Mesenchymal stem cell (in vitro differentiated cells and primary cell): ENCODE data around the gene EML2.

Source experiments
- DNase-seq: peaks from one replicate; pipeline ENCODE4 v3.0.0-alpha.2; 2013
- H2AFZ ChIP-seq: one replicate; pipeline ENCODE4 v1.6.1; 2013; ENCODE audit warnings: low read depth, mild to moderate bottlenecking, control low read depth, inconsistent platforms, low read length, moderate library complexity
- H2AK5ac ChIP-seq: 2 replicates; pipeline ENCODE4 v1.6.1; 2013; ENCODE audit warnings: low read length, moderate library complexity, mild to moderate bottlenecking, inconsistent platforms; ENCODE audit not compliant: severe bottlenecking
- H2BK120ac ChIP-seq: one replicate; pipeline ENCODE4 v1.6.1; 2013; ENCODE audit warnings: low read depth, mild to moderate bottlenecking, inconsistent platforms, low read length, moderate library complexity
- H2BK12ac ChIP-seq, 2 experiments: one replicate each; pipeline ENCODE4 v1.6.1; 2013; ENCODE audit warnings: inconsistent platforms in 2 of 2, low read length in 2 of 2, mild to moderate bottlenecking in 2 of 2, moderate library complexity in 2 of 2, control low read depth in 1 of 2
- H2BK15ac ChIP-seq: one replicate; pipeline ENCODE4 v1.6.1; 2013; ENCODE audit warnings: mild to moderate bottlenecking, low read depth, inconsistent platforms; ENCODE audit not compliant: poor library complexity, severe bottlenecking
- H2BK5ac ChIP-seq: 2 replicates; pipeline ENCODE4 v1.6.1; 2013; ENCODE audit warnings: low read depth, mild to moderate bottlenecking, low read length, control low read depth, inconsistent platforms; ENCODE audit not compliant: poor library complexity, severe bottlenecking
- H3K14ac ChIP-seq, 2 experiments: one replicate each; pipeline ENCODE4 v1.6.1; 2013; ENCODE audit warnings: inconsistent platforms in 2 of 2, low read length in 2 of 2, control low read depth in 1 of 2, mild to moderate bottlenecking in 1 of 2, moderate library complexity in 1 of 2
- H3K18ac ChIP-seq, 2 experiments: one replicate each; pipeline ENCODE4 v1.6.1; 2013; ENCODE audit warnings: inconsistent platforms in 2 of 2, low read length in 2 of 2, control low read depth in 1 of 2, low read depth in 1 of 2, mild to moderate bottlenecking in 1 of 2
- H3K23ac ChIP-seq, 2 experiments: one replicate each; pipeline ENCODE4 v1.6.1; 2013; ENCODE audit warnings: inconsistent platforms in 2 of 2, low read length in 2 of 2, mild to moderate bottlenecking in 2 of 2, moderate library complexity in 2 of 2, control low read depth in 1 of 2
- H3K27ac ChIP-seq: 2 replicates; pipeline ENCODE4 v1.5.1; 2013; ENCODE audit warnings: mild to moderate bottlenecking, moderate library complexity, low read length, control low read depth, inconsistent platforms; ENCODE audit not compliant: poor library complexity, severe bottlenecking
- H3K27me3 ChIP-seq, 2 experiments: 2 replicates each; pipeline versions ENCODE4 v1.6.1 to v1.7.0; 2013; ENCODE audit warnings: low read length in 2 of 2, mild to moderate bottlenecking in 2 of 2, moderate library complexity in 2 of 2, control low read depth in 1 of 2, inconsistent platforms in 1 of 2; ENCODE audit not compliant: control insufficient read depth in 1 of 2, insufficient read depth in 1 of 2
- H3K36me3 ChIP-seq, 2 experiments: 2 replicates each; pipeline versions ENCODE4 v1.6.1 to v1.7.0; 2013; ENCODE audit warnings: low read length in 2 of 2, control low read depth in 1 of 2, inconsistent platforms in 1 of 2, low read depth in 1 of 2, mild to moderate bottlenecking in 1 of 2; ENCODE audit not compliant: insufficient read depth in 2 of 2, control insufficient read depth in 1 of 2
- H3K4ac ChIP-seq, 2 experiments: one replicate each; pipeline ENCODE4 v1.6.1; 2013; ENCODE audit warnings: inconsistent platforms in 2 of 2, low read length in 2 of 2, mild to moderate bottlenecking in 2 of 2, moderate library complexity in 2 of 2, control low read depth in 1 of 2, low read depth in 1 of 2
- H3K4me1 ChIP-seq: 2 replicates; pipeline ENCODE4 v1.6.1; 2013; ENCODE audit warnings: low read depth, low read length, control low read depth; ENCODE audit not compliant: control insufficient read depth, insufficient read depth
- H3K4me2 ChIP-seq: 2 replicates; pipeline ENCODE4 v1.6.1; 2013; ENCODE audit warnings: low read length, mild to moderate bottlenecking, inconsistent platforms; ENCODE audit not compliant: poor library complexity, severe bottlenecking
- H3K4me3 ChIP-seq, 2 experiments: 2 replicates each; pipeline versions ENCODE4 v1.5.1 to v1.7.0; 2013; ENCODE audit warnings: low read length in 2 of 2, mild to moderate bottlenecking in 2 of 2, control low read depth in 1 of 2, low read depth in 1 of 2; ENCODE audit not compliant: insufficient read depth in 1 of 2
- H3K79me1 ChIP-seq: replicated peaks from 2 replicates; pipeline ENCODE4 v1.6.1; 2013; ENCODE audit warnings: mild to moderate bottlenecking, control low read depth, low read length, inconsistent platforms; ENCODE audit not compliant: poor library complexity, severe bottlenecking
- H3K9ac ChIP-seq: 2 replicates; pipeline ENCODE4 v1.7.0; 2013; ENCODE audit warnings: mild to moderate bottlenecking, low read length, moderate library complexity
- H3K9me3 ChIP-seq: 2 replicates; pipeline ENCODE4 v1.7.0; 2013; ENCODE audit warnings: mild to moderate bottlenecking, low read length; ENCODE audit not compliant: control insufficient read depth
- H4K8ac ChIP-seq: one replicate; pipeline ENCODE4 v1.6.1; 2013; ENCODE audit warnings: inconsistent platforms, mild to moderate bottlenecking, low read length, moderate library complexity
- H4K91ac ChIP-seq: one replicate; pipeline ENCODE4 v1.6.1; 2013; ENCODE audit warnings: mild to moderate bottlenecking, low read length, inconsistent platforms
- WGBS: methylation state at CpG from one replicate; pipeline ENCODE4 v1.1.7; 2013; ENCODE audit warnings: mixed read lengths; 5-methylcytosine and 5-hydroxymethylcytosine counted together

The EML2 gene

DNA sequence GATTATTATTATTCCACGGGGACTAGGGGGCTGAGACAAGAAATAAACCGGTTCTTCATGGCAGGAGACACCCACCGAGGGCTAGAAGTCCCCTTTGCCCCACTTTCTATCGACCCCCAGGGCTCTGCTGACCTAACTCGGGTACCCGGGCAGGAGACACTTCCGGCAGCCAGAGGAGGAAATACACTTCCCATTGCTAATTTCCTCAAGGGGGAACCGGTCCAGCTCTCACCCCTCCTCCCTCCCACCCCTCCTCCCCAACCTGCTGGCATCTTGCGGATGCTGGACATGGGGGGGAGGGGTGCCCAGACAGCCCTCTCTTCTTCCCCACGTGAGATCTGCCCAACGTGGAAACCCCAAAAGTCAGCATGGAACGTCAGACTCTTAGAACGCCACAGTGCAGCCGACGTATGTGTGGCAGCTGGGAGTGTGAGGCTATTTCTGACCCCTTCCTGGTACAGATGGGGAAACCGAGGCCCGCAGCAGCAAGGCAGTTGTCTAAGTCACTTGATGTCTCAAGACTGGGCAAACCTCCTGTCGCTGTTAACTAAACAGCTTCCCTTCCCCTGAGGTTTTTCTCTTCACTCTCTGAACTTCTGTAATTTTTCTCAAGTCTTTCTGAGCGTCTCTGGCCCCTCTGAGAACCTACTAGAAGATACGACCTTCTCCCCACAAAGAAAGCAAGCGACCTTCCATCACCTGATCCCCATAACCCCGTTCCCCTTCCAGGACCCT lies 40.8 kb downstream of the EML2 start:
- peak overlapping the region; percentile 28 to 55 for H3K18ac ChIP-seq

DNA sequence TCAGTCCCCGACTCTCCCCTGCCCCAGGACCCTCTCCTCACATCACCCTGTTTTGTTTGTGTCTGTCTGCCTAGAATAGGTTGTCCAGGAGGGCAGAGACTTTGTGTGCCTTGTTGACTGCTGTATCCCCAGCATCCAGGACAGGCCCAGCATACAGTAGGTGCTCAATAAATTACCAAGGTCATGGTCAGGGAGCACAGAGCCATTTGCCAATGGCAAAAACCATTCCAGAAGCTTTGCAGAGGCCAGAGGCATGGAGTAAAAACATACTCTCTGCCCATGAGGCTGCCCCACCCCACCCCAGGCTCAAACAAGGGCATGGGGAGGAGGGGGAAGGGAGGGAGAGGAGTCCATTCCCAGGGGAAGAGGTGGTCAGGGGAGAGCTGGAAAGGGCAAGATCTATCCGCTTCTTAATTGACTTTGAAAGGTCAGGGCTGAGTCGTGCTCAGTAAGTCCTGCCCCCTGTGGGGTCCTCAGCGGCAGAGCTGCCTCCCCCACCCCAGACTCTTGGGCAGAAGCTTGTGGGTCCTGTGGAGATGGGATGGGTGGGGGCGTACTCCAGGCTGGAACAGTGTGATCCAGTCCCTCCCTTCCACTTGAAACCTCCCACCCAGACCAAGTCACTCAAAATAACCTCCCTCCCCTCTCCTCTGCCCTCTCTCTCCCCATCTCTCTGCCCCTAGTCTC lies 41.6 kb downstream of the EML2 start:
- no peak overlapping the region for H3K27ac ChIP-seq
- H2BK15ac ChIP-seq, result peak overlapping the region; percentile 23
- H3K9ac ChIP-seq, result peak overlapping the region; percentile 56
- peak overlapping the region; percentile 5 to 81 for H3K18ac ChIP-seq
- peak overlapping the region; percentile 30 for H2AFZ ChIP-seq
- no peak overlapping the region for H3K4me2 ChIP-seq
- peak overlapping the region in 1 of 2 experiments; percentile 80 for H3K4ac ChIP-seq
- H3K9me3 ChIP-seq, result no peaks in the 10 kb centered on the region
- no peaks in the 10 kb centered on the region for H3K79me1 ChIP-seq
- no peak for DNase-seq
- H3K4me3 ChIP-seq, result peak overlapping the region in 1 of 2 experiments; percentile 67
- 26% methylated on average over 3 of the region's 5 CpGs for WGBS
- no peak overlapping the region for H3K14ac ChIP-seq
- peaks cover 63 to 69% of the 10 kb centered on the region in 2 experiments for H3K27me3 ChIP-seq
- H4K8ac ChIP-seq, result peak overlapping the region; percentile 69
- H3K23ac ChIP-seq, result no peak overlapping the region
- H4K91ac ChIP-seq, result peak overlapping the region; percentile 22
- H2BK5ac ChIP-seq, result no peak overlapping the region
- peak overlapping the region; percentile 42 for H2BK120ac ChIP-seq
- H2BK12ac ChIP-seq, result peak overlapping the region in 1 of 2 experiments; percentile 50
- H3K36me3 ChIP-seq, result no peaks in the 10 kb centered on the region
- peaks cover 12% of the 10 kb centered on the region for H3K4me1 ChIP-seq
- no peak overlapping the region for H2AK5ac ChIP-seq

More for the DNA sequence above, 40.8 kb downstream of the EML2 start:
- H3K4me3 ChIP-seq, result peak overlapping the region in 1 of 2 experiments; percentile 67
- H3K36me3 ChIP-seq, result no peaks in the 10 kb centered on the region
- WGBS, result 17% methylated on average over 18 of the region's 22 CpGs
- peaks cover 71 to 78% of the 10 kb centered on the region in 2 experiments for H3K27me3 ChIP-seq
- H3K4me1 ChIP-seq, result peaks cover 12% of the 10 kb centered on the region
- H3K23ac ChIP-seq, result peak overlapping the region in 1 of 2 experiments; percentile 38
- H2BK15ac ChIP-seq, result no peak overlapping the region
- H3K79me1 ChIP-seq, result no peaks in the 10 kb centered on the region
- no peak overlapping the region for H3K14ac ChIP-seq
- no peak overlapping the region for H2AK5ac ChIP-seq
- H4K8ac ChIP-seq, result peak overlapping the region; percentile 62
- no peaks in the 10 kb centered on the region for H3K9me3 ChIP-seq
- H3K4me2 ChIP-seq, result no peak overlapping the region
- peak overlapping the region; percentile 56 for H3K9ac ChIP-seq
- H2BK5ac ChIP-seq, result no peak overlapping the region
- H4K91ac ChIP-seq, result peak overlapping the region; percentile 5
- peak overlapping the region; percentile 30 for H2AFZ ChIP-seq
- peak overlapping the region; percentile 50 to 69 for H2BK12ac ChIP-seq
- H3K4ac ChIP-seq, result peak overlapping the region in 1 of 2 experiments; percentile 48
- no peak for DNase-seq
- H3K27ac ChIP-seq, result no peak overlapping the region
- peak overlapping the region; percentile 42 for H2BK120ac ChIP-seq

DNA sequence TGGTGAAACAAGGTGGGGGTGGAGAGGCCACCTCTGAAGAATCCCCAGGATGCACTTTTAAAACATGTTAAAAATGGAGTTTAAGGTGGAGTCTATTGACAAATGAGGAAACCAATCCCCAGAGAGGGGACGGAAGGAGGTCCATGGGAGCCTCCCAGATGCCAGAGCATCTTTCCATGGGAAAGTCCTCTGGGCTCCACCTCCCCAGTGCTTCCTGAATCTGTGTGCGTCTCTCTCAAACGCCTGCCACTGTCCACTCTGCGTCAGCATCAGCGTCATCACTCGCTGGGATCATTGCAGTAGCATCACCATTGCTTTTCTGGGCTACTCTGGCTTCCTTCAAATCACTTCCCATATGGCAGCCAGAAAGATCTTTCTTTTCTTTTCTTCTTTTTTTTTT lies 43.4 kb downstream of the EML2 start:
- Histone ChIP-seq H3K27me3 (peaks cover 59 to 67% of the 10 kb centered on the region in 2 experiments), H2AK5ac (no peak overlapping the region), H3K4me3 (no peak overlapping the region), H3K14ac (no peak overlapping the region), H2BK120ac (no peak overlapping the region), H3K18ac (no peak overlapping the region), H3K36me3 (peaks cover 0 to 5% of the 10 kb centered on the region in 2 experiments), H4K8ac (no peak overlapping the region), H4K91ac (no peak overlapping the region), H3K4me1 (peaks cover 9% of the 10 kb centered on the region), H3K9me3 (no peaks in the 10 kb centered on the region), H2BK12ac (no peak overlapping the region), H3K9ac (no peak overlapping the region), H3K79me1 (no peaks in the 10 kb centered on the region), H2BK5ac (no peak overlapping the region), H3K4me2 (no peak overlapping the region), H3K27ac (no peak overlapping the region), H3K23ac (no peak overlapping the region), H2BK15ac (no peak overlapping the region), H2AFZ (no peak overlapping the region), H3K4ac (no peak overlapping the region)
- peak; percentile 43 for DNase-seq
- 50% methylated on average over 6 of the region's 6 CpGs for WGBS

DNA sequence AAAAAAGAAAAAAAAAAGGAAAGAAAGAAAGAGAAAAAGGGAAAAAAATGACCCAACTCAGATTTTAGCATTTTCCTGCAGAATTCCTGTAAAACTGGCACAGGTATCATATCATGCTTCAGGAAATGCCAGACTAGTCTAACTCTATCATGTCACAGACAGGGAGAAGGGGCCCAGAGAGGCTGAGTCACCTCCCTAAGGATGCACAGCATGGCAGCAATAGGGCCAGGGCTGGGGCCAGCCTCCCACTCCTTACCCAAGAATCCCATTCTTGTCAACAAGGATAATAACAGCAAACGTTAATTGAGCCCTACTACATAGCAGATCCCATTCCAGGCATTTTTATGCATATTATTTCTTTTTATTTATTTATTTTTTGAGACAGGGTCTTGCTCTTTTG lies 45.7 kb downstream of the EML2 start:
- H3K27me3 ChIP-seq, result peaks cover 39 to 54% of the 10 kb centered on the region in 2 experiments
- H4K8ac ChIP-seq, result no peak overlapping the region
- peaks cover 10% of the 10 kb centered on the region for H3K4me1 ChIP-seq
- H3K4ac ChIP-seq, result no peak overlapping the region
- no peak overlapping the region for H3K14ac ChIP-seq
- no peak overlapping the region for H2BK12ac ChIP-seq
- no peak for DNase-seq
- no peak overlapping the region for H4K91ac ChIP-seq
- H3K4me2 ChIP-seq, result no peak overlapping the region
- no peak overlapping the region for H2BK15ac ChIP-seq
- peaks cover 0 to 5% of the 10 kb centered on the region in 2 experiments for H3K36me3 ChIP-seq
- H2BK5ac ChIP-seq, result no peak overlapping the region
- no peaks in the 10 kb centered on the region for H3K9me3 ChIP-seq
- H2AK5ac ChIP-seq, result no peak overlapping the region
- H3K27ac ChIP-seq, result no peak overlapping the region
- no peak overlapping the region for H3K4me3 ChIP-seq
- H3K18ac ChIP-seq, result no peak overlapping the region
- H3K23ac ChIP-seq, result no peak overlapping the region
- no peak overlapping the region for H2AFZ ChIP-seq
- no peak overlapping the region for H3K9ac ChIP-seq
- no peaks in the 10 kb centered on the region for H3K79me1 ChIP-seq
- no peak overlapping the region for H2BK120ac ChIP-seq
- no CpG with 5 or more reads among the region's 1 CpG for WGBS
